ENCODE measurements around the gene LRMDA.

The LRMDA gene

DNA sequence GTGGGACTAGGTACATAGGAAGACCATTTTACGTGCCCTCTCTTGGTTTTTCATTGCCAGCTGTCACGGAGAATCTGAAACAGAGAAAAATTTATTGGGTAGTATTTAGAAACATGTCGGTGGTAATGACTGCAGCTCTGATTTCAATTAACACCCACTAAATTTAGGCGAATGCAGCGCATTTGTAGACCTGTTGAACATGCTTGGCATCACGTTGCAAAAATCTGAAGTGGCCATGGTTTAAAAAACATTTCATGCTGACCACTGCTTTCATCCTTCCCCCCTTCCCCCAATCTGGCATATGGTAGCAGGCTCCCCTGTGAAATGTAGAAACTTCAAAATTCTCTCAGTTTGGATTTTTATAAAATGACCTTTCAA is 34.0 kb downstream of the LRMDA start:
- H2AFZ ChIP-seq (ENCODE audit: low read depth, low read length, severe bottlenecking), result no peak overlapping the region
- no peaks in the 10 kb centered on the region for H3K9me3 ChIP-seq (ENCODE audit: insufficient read depth, low read length)
- H3K4me3 ChIP-seq (ENCODE audit: insufficient read depth, low read length, poor library complexity, severe bottlenecking), result no peak overlapping the region
- H4K20me1 ChIP-seq (ENCODE audit: low read depth, low read length), result no peaks in the 10 kb centered on the region
- H3K27me3 ChIP-seq (ENCODE audit: low read length), result no peaks in the 10 kb centered on the region
- H3K27ac ChIP-seq (ENCODE audit: low read depth, low read length), result no peak overlapping the region
- no peaks in the 10 kb centered on the region for H3F3A ChIP-seq (ENCODE audit: insufficient read depth)
- H3K9ac ChIP-seq (ENCODE audit: low read length), result no peak overlapping the region
- no peaks in the 10 kb centered on the region for H3K79me2 ChIP-seq (ENCODE audit: insufficient read depth, low read length)
- H3K4me2 ChIP-seq (ENCODE audit: low read depth, low read length, poor library complexity, severe bottlenecking), result no peak overlapping the region
- H3K9me2 ChIP-seq (replicated peaks; ENCODE audit: insufficient read depth, low read length), result no peaks in the 10 kb centered on the region
- no peaks in the 10 kb centered on the region for H3K36me3 ChIP-seq (ENCODE audit: low read length)
- no peak for TF ChIP-seq CTCF (IDR thresholded peaks at IDR 0.05; ENCODE audit: insufficient read depth, low read length, poor library complexity, severe bottlenecking)
- TF ChIP-seq EZH2phosphoT487 (conservative IDR thresholded peaks at IDR 0.05; ENCODE audit: low read length), result no peak

- no peak overlapping the region for H3K27ac ChIP-seq (ENCODE audit: low read depth, low read length)
- no peaks in the 10 kb centered on the region for H3K36me3 ChIP-seq (ENCODE audit: low read length)
- H3F3A ChIP-seq (ENCODE audit: insufficient read depth), result no peaks in the 10 kb centered on the region
- H2AFZ ChIP-seq (ENCODE audit: low read depth, low read length, severe bottlenecking), result no peak overlapping the region
- no peaks in the 10 kb centered on the region for H3K9me2 ChIP-seq (replicated peaks; ENCODE audit: insufficient read depth, low read length)
- no peak overlapping the region for H3K4me2 ChIP-seq (ENCODE audit: low read depth, low read length, poor library complexity, severe bottlenecking)
- no peaks in the 10 kb centered on the region for H3K27me3 ChIP-seq (ENCODE audit: low read length)
- no peaks in the 10 kb centered on the region for H3K79me2 ChIP-seq (ENCODE audit: insufficient read depth, low read length)
- no peaks in the 10 kb centered on the region for H3K9me3 ChIP-seq (ENCODE audit: insufficient read depth, low read length)
- no peaks in the 10 kb centered on the region for H4K20me1 ChIP-seq (ENCODE audit: low read depth, low read length)
- H3K9ac ChIP-seq (ENCODE audit: low read length), result no peak overlapping the region
- TF ChIP-seq EZH2phosphoT487 (conservative IDR thresholded peaks at IDR 0.05; ENCODE audit: low read length), result no peak
- no peak for TF ChIP-seq CTCF (IDR thresholded peaks at IDR 0.05; ENCODE audit: insufficient read depth, low read length, poor library complexity, severe bottlenecking)
- no peak overlapping the region for H3K4me3 ChIP-seq (ENCODE audit: insufficient read depth, low read length, poor library complexity, severe bottlenecking)
These were observed 34.6 kb downstream of the LRMDA start for GRCh38 chr10:75466001-75466400.

GRCh38 chr10:75466886-75467285 is 35.5 kb downstream of the LRMDA start:
- Histone ChIP-seq H4K20me1 (ENCODE audit: low read depth, low read length) (no peaks in the 10 kb centered on the region), H3K9me2 (replicated peaks; ENCODE audit: insufficient read depth, low read length) (no peaks in the 10 kb centered on the region), H3F3A (ENCODE audit: insufficient read depth) (no peaks in the 10 kb centered on the region), H3K9ac (ENCODE audit: low read length) (no peak overlapping the region), H3K4me3 (ENCODE audit: insufficient read depth, low read length, poor library complexity, severe bottlenecking) (no peak overlapping the region), H3K36me3 (ENCODE audit: low read length) (no peaks in the 10 kb centered on the region), H3K27ac (ENCODE audit: low read depth, low read length) (no peak overlapping the region), H3K79me2 (ENCODE audit: insufficient read depth, low read length) (no peaks in the 10 kb centered on the region), H3K4me2 (ENCODE audit: low read depth, low read length, poor library complexity, severe bottlenecking) (no peak overlapping the region), H2AFZ (ENCODE audit: low read depth, low read length, severe bottlenecking) (no peak overlapping the region), H3K9me3 (ENCODE audit: insufficient read depth, low read length) (no peaks in the 10 kb centered on the region), H3K27me3 (ENCODE audit: low read length) (no peaks in the 10 kb centered on the region)
- TF ChIP-seq EZH2phosphoT487 (conservative IDR thresholded peaks at IDR 0.05; ENCODE audit: low read length) (no peak), CTCF (IDR thresholded peaks at IDR 0.05; ENCODE audit: insufficient read depth, low read length, poor library complexity, severe bottlenecking) (no peak)

GRCh38 chr10:75468612-75469005 is 37.2 kb downstream of the LRMDA start:
- H4K20me1 ChIP-seq (ENCODE audit: low read depth, low read length), result no peaks in the 10 kb centered on the region
- no peak overlapping the region for H3K4me2 ChIP-seq (ENCODE audit: low read depth, low read length, poor library complexity, severe bottlenecking)
- no peaks in the 10 kb centered on the region for H3K9me2 ChIP-seq (replicated peaks; ENCODE audit: insufficient read depth, low read length)
- no peaks in the 10 kb centered on the region for H3K36me3 ChIP-seq (ENCODE audit: low read length)
- H3K4me3 ChIP-seq (ENCODE audit: insufficient read depth, low read length, poor library complexity, severe bottlenecking), result no peak overlapping the region
- no peaks in the 10 kb centered on the region for H3K79me2 ChIP-seq (ENCODE audit: insufficient read depth, low read length)
- H2AFZ ChIP-seq (ENCODE audit: low read depth, low read length, severe bottlenecking), result no peak overlapping the region
- no peaks in the 10 kb centered on the region for H3K9me3 ChIP-seq (ENCODE audit: insufficient read depth, low read length)
- H3F3A ChIP-seq (ENCODE audit: insufficient read depth), result no peaks in the 10 kb centered on the region
- no peak overlapping the region for H3K9ac ChIP-seq (ENCODE audit: low read length)
- H3K27ac ChIP-seq (ENCODE audit: low read depth, low read length), result no peak overlapping the region
- TF ChIP-seq CTCF (IDR thresholded peaks at IDR 0.05; ENCODE audit: insufficient read depth, low read length, poor library complexity, severe bottlenecking), result no peak
- no peaks in the 10 kb centered on the region for H3K27me3 ChIP-seq (ENCODE audit: low read length)

Data from SU-DHL-6 (cell line).